Adrenal gland (tissue), 12 donors: ENCODE measurements around the gene NEK8. TPM values are rescaled to one million over a fixed set of nuclear protein-coding genes. Genes with fewer than 3 reads are reported as not detected.
"Not testable (repeated sequence)": the region's sequence is repeated elsewhere in the genome, so short reads cannot be mapped to it uniquely, and the experiment has no call there.

Experiments used
- DNase-seq, 7 donors: peaks; one replicate each; pipeline ENCODE4 v3.0.0-alpha.2; 2019 to 2020
- H3K27ac ChIP-seq, 5 donors: fragments of 200-600 bp; sonication (generic) in 4 of 5; 1 replicate in 3 of 5; 2 replicates in 2 of 5; pipeline versions ENCODE4 v1.5.1 to v1.8.0; 2016 to 2020; ENCODE audit warnings: mild to moderate bottlenecking in 1 of 5
- H3K27me3 ChIP-seq: fragments of 200-600 bp; 2 replicates; pipeline ENCODE4 v1.8.0; 2021
- H3K36me3 ChIP-seq, 2 donors: fragments of 200-600 bp; replicated peaks in 1 of 2; 1 replicate in 1 of 2; 2 replicates in 1 of 2; pipeline versions ENCODE4 v1.5.1 to v1.8.0; 2018 to 2022
- H3K4me1 ChIP-seq, 2 donors: fragments of 200-600 bp; replicated peaks in 1 of 2; 1 replicate in 1 of 2; 2 replicates in 1 of 2; pipeline versions ENCODE4 v1.5.1 to v1.8.0; 2018 to 2021
- H3K4me3 ChIP-seq, 4 donors: fragments of 200-600 bp; sonication (generic) in 3 of 4; one replicate each; pipeline ENCODE4 v1.5.1; 2016 to 2018
- H3K9me3 ChIP-seq, 3 donors: fragments of 200-600 bp; sonication (generic) in 1 of 3; replicated peaks in 1 of 3; 1 replicate in 2 of 3; 2 replicates in 1 of 3; pipeline versions ENCODE4 v1.5.1 to v1.8.0; 2016 to 2021
- CTCF ChIP-seq, 6 experiments: fragments of 450-650 bp in 4 of 6; fragments of 200-600 bp in 2 of 6; sonication (generic) in 1 of 6; IDR thresholded peaks; 1 replicate in 5 of 6; 2 replicates in 1 of 6; pipeline versions ENCODE4 v1.5.1 to v1.8.0; 2016 to 2021; ENCODE audit warnings: antibody characterized with exemption in 6 of 6, mild to moderate bottlenecking in 2 of 6, moderate library complexity in 1 of 6
- POLR2A ChIP-seq, 2 donors: fragments of 450-650 bp; IDR thresholded peaks; one replicate each; pipeline ENCODE4 v1.6.1; 2017; ENCODE audit warnings: antibody characterized with exemption in 2 of 2, mild to moderate bottlenecking in 2 of 2, moderate library complexity in 1 of 2
- WGBS, 4 donors: extraction: QIAGEN DNeasy Blood & Tissue Kit in 2 of 4; methylation state at CpG; one replicate each; pipeline versions ENCODE4 v1.1.5 to v1.1.7; 2013 to 2017; 5-methylcytosine and 5-hydroxymethylcytosine counted together
- intact Hi-C, 2 donors: fragments of 100-400 bp; cut with DNase I; formaldehyde crosslinking; loops; one replicate each; pipeline versions ENCODE4 v1.14.1 to v1.15.0; 2022 to 2023
- polyA plus RNA-seq, 3 donors: library from polyadenylated mRNA; stranded (reverse); fragments of 200-250 nt in 2 of 3; fragments of 350-450 nt in 1 of 3; fragmentation: Illumina TruSeq in 1 of 3; extraction: RNeasy Lipid Tissue Mini Kit (QIAGEN cat#74804) in 1 of 3; gene quantifications; one replicate each; pipeline ENCODE4 v1.2.3, GENCODE V29; 2013 to 2014
- total RNA-seq, 9 donors: library from RNA; depleted of rRNA in 4 of 9; stranded (reverse); fragments of >200 nt in 4 of 9; fragments of 120-200 nt in 1 of 9; fragmentation: NEBNext Ultra II Directional in 1 of 9; extraction: Animal tissue kit (Norgen Biotek cat#: 25700) in 1 of 9; gene quantifications; one replicate each; pipeline versions ENCODE4 v1.1.0 to v1.2.4, GENCODE V29; 2013 to 2023
- donor health status: healthy with polysubstance abuse.
- donor health status: Bipolar disorder and iron deficiency.
- donor health status: DM: yes; HTN: yes; CAD: no.
- donor health status: DM: no; HTN: no; CAD: no.
- donor health status: DM: no; HTN: no; CAD: no.
- donor health status: DM: yes; HTN: yes; CAD: no.

The NEK8 gene
- total and polyA plus RNA-seq, 12 donors = 0.54 to 11.9 (median 6.1) TPM

GRCh38 chr17:28735242-28735722 is 6.7 kb downstream of the NEK8 start:
- Histone ChIP-seq H3K36me3 (no peaks in the 10 kb centered on the region), H3K4me3 (no peak overlapping the region), H3K4me1 (no peaks in the 10 kb centered on the region), H3K27ac (no peak overlapping the region), H3K27me3 (no peaks in the 10 kb centered on the region), H3K9me3 (no peaks in the 10 kb centered on the region)
- TF ChIP-seq POLR2A (IDR thresholded peaks at IDR 0.05) (no peak), CTCF (IDR thresholded peaks at IDR 0.05) (no peak)
- 60 to 85% (median 71%) methylated on average over 4 to 5 of the region's 5 CpGs for WGBS, 4 donors
- intact Hi-C loops = no loop called here
- DNase-seq = no peak

- H3K9me3 ChIP-seq, intact Hi-C loops, H3K4me3 ChIP-seq, H3K27me3 ChIP-seq, H3K4me1 ChIP-seq, H3K27ac ChIP-seq, DNase-seq, H3K36me3 ChIP-seq: not testable (repeated sequence)
- WGBS, 4 donors = 93 to 96% (median 93%) methylated on average over 4 to 7 of the region's 8 CpGs
Measured at GRCh38 chr17:28735913-28736769, 7.6 kb downstream of the NEK8 start.

DNA sequence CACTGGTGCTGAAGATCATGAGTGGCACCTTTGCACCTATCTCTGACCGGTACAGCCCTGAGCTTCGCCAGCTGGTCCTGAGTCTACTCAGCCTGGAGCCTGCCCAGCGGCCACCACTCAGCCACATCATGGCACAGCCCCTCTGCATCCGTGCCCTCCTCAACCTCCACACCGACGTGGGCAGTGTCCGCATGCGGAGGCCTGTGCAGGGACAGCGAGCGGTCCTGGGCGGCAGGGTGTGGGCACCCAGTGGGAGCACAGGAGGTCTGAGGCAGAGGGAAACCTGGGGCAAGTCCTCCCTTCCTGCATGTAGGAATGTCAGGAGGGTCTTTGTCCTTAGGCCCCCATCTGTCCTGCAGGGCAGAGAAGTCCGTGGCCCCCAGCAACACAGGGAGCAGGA is 8.7 kb downstream of the NEK8 start:
- H3K27me3 ChIP-seq = no peaks in the 10 kb centered on the region
- TF ChIP-seq CTCF (IDR thresholded peaks at IDR 0.05) (no peak), POLR2A (IDR thresholded peaks at IDR 0.05) (no peak)
- H3K27ac ChIP-seq = no peak overlapping the region
- WGBS, 4 donors = 94 to 98% (median 95%) methylated on average over 11 to 12 of the region's 12 CpGs
- no peak for DNase-seq
- no peaks in the 10 kb centered on the region for H3K4me1 ChIP-seq
- intact Hi-C loops = no loop called here
- H3K4me3 ChIP-seq = no peak overlapping the region
- no peaks in the 10 kb centered on the region for H3K36me3 ChIP-seq
- H3K9me3 ChIP-seq = no peaks in the 10 kb centered on the region

- DNase-seq = no peak
- no peak overlapping the region for H3K4me3 ChIP-seq
- WGBS, 4 donors = 90 to 94% (median 91%) methylated on average over 18 to 22 of the region's 22 CpGs
- H3K4me1 ChIP-seq = peaks cover 2 to 3% of the 10 kb centered on the region in 2 donors
- H3K36me3 ChIP-seq = no peaks in the 10 kb centered on the region
- H3K27me3 ChIP-seq = no peaks in the 10 kb centered on the region
- TF ChIP-seq POLR2A (IDR thresholded peaks at IDR 0.05) (no peak), CTCF (IDR thresholded peaks at IDR 0.05) (no peak)
- no peaks in the 10 kb centered on the region for H3K9me3 ChIP-seq
- H3K27ac ChIP-seq = no peak overlapping the region
- intact Hi-C loops = no loop called here
Measured at GRCh38 chr17:28737770-28738679, 9.4 kb downstream of the NEK8 start.
